Endothelial cell of umbilical vein (primary cell): ENCODE results near the gene SSR2.

Source experiments
- CTCF ChIP-seq, 2 donors: IDR thresholded peaks; 1 replicate in 1 of 2; 2 replicates in 1 of 2; pipeline ENCODE4 v1.5.1; 2011; ENCODE audit warnings: low read length in 2 of 2, mild to moderate bottlenecking in 2 of 2, moderate library complexity in 2 of 2, control low read depth in 1 of 2, inconsistent platforms in 1 of 2, low read depth in 1 of 2; ENCODE audit not compliant: insufficient read depth in 1 of 2; ENCODE audit errors: extremely low read depth in 1 of 2
- EZH2 ChIP-seq: IDR thresholded peaks from 2 replicates; pipeline ENCODE4 v1.6.1; 2012; ENCODE audit warnings: borderline replicate concordance, low read depth, mild to moderate bottlenecking, moderate library complexity, low read length, inconsistent platforms; ENCODE audit not compliant: severe bottlenecking
- GATA2 ChIP-seq: IDR thresholded peaks from 2 replicates; pipeline ENCODE4 v1.7.0; 2011; ENCODE audit warnings: low read depth, mild to moderate bottlenecking, moderate library complexity, mixed read lengths, low read length; ENCODE audit not compliant: insufficient read length, insufficient read depth
- MYC ChIP-seq: IDR thresholded peaks from one replicate; pipeline ENCODE4 v1.6.1; 2011; ENCODE audit warnings: mild to moderate bottlenecking, low read depth, low read length
- POLR2A ChIP-seq: IDR thresholded peaks from 2 replicates; pipeline ENCODE4 v1.6.1; 2012; ENCODE audit warnings: low read depth, mild to moderate bottlenecking, control low read depth, low read length
- POLR2AphosphoS5 ChIP-seq: IDR thresholded peaks from 2 replicates; pipeline ENCODE4 v1.6.1; 2012; ENCODE audit warnings: low read depth, mild to moderate bottlenecking, control low read depth, low read length, moderate library complexity; ENCODE audit not compliant: insufficient read depth

GRCh38 chr1:155970531-155971167 is 50.1 kb downstream of the SSR2 start:
- TF ChIP-seq POLR2A, result peak; percentile 74
- TF ChIP-seq CTCF (IDR thresholded peaks at IDR 0.05; ENCODE audit: extremely low read depth in 1 of 2, insufficient read depth in 1 of 2, low read depth in 1 of 2, low read length in 2 of 2), result no peak
- no peak for TF ChIP-seq EZH2
- TF ChIP-seq POLR2AphosphoS5, result peak; percentile 85
- TF ChIP-seq MYC, result peak; percentile 89
- no peak for TF ChIP-seq GATA2
